Transverse colon (tissue), 4 donors: ENCODE data around the gene TNS3.

Experiments
- POLR2AphosphoS5 ChIP-seq, 3 donors: sonication (generic); formaldehyde crosslinking; IDR thresholded peaks; one replicate each; pipeline ENCODE4 v1.6.1; 2016; ENCODE audit warnings: antibody characterized with exemption in 3 of 3
- TF ChIP-seq, protein P1 (sequence below), 5 experiments: fragments of 200-600 bp in 3 of 5; fragments of 450-650 bp in 2 of 5; sonication (generic) in 3 of 5; IDR thresholded peaks; 1 replicate in 2 of 5; 2 replicates in 3 of 5; pipeline ENCODE4 v1.5.1; 2016 to 2017; ENCODE audit warnings: antibody characterized with exemption in 5 of 5, inconsistent platforms in 3 of 5, mild to moderate bottlenecking in 2 of 5, moderate library complexity in 1 of 5

DNA sequence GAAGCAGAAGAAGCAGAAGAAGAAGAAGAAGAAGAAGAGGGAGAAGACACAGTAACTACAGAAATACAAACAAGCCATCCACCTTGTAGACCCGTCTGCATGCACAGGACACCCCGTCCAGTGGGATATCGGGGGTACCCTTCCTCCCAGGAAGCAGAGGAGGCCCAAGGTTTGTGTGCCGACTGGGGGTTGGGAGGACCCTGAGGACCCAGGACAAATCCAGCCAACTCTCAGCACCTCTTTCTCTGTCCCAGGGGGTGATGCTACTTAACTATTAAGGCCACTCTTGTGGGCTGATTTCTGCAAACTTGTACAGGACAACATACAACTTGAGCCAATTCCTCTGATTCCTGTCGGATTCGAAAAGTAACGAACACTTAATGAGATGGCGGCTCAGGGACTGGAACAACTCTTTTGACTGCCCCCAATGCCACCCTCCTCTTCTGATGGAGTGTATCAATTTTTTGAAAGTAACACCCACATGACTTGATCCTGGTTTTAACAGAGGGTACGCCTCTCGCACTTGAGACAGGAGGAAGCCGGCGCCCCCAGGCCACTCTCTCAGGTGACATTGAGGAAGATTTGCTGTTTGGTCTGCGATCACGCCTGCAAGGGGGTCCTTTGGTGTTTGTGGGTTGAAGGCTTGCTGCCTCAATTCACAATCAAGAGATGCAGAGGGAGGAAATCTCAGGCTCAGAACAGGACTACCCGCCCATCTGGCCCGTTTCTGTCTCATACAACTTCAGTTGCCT lies 192.6 kb downstream of the TNS3 start:
- TF ChIP-seq, protein P1, sequence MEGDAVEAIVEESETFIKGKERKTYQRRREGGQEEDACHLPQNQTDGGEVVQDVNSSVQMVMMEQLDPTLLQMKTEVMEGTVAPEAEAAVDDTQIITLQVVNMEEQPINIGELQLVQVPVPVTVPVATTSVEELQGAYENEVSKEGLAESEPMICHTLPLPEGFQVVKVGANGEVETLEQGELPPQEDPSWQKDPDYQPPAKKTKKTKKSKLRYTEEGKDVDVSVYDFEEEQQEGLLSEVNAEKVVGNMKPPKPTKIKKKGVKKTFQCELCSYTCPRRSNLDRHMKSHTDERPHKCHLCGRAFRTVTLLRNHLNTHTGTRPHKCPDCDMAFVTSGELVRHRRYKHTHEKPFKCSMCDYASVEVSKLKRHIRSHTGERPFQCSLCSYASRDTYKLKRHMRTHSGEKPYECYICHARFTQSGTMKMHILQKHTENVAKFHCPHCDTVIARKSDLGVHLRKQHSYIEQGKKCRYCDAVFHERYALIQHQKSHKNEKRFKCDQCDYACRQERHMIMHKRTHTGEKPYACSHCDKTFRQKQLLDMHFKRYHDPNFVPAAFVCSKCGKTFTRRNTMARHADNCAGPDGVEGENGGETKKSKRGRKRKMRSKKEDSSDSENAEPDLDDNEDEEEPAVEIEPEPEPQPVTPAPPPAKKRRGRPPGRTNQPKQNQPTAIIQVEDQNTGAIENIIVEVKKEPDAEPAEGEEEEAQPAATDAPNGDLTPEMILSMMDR (IDR thresholded peaks at IDR 0.05), result no peak
- TF ChIP-seq POLR2AphosphoS5 (IDR thresholded peaks at IDR 0.05), result no peak
